GM10266 (cell line): Measurements from ENCODE around the gene CDKN1B.
A peak's percentile ranks its signal among the peaks of the same experiment; 100 is the strongest.

Source experiments
- DNase-seq: peaks from one replicate; pipeline ENCODE4 v3.0.0; 2012; ENCODE audit errors: extremely low spot score
- TF ChIP-seq, protein P1 (sequence below): IDR thresholded peaks from 2 replicates; pipeline ENCODE4 v1.5.1; 2012; ENCODE audit warnings: mild to moderate bottlenecking, low read depth; ENCODE audit not compliant: control insufficient read depth, insufficient read depth; ENCODE audit errors: missing control alignments

CDKN1B gene

GRCh38 chr12:12716793-12717585, at the start of gene CDKN1B:
CDKN1B (plus strand) TSS chr12:12717368; CDS start chr12:12717840, 472 bp downstream.
- TF ChIP-seq, protein P1, sequence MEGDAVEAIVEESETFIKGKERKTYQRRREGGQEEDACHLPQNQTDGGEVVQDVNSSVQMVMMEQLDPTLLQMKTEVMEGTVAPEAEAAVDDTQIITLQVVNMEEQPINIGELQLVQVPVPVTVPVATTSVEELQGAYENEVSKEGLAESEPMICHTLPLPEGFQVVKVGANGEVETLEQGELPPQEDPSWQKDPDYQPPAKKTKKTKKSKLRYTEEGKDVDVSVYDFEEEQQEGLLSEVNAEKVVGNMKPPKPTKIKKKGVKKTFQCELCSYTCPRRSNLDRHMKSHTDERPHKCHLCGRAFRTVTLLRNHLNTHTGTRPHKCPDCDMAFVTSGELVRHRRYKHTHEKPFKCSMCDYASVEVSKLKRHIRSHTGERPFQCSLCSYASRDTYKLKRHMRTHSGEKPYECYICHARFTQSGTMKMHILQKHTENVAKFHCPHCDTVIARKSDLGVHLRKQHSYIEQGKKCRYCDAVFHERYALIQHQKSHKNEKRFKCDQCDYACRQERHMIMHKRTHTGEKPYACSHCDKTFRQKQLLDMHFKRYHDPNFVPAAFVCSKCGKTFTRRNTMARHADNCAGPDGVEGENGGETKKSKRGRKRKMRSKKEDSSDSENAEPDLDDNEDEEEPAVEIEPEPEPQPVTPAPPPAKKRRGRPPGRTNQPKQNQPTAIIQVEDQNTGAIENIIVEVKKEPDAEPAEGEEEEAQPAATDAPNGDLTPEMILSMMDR, result no peak
- DNase-seq, result peak; percentile 90

GRCh38 chr12:12668005-12668404, 49.2 kb upstream of the CDKN1B start:
- DNase-seq, result no peak
- TF ChIP-seq, protein P1, result no peak

GRCh38 chr12:12669020-12669419, 48.1 kb upstream of the CDKN1B start:
- TF ChIP-seq, protein P1, result no peak
- no peak for DNase-seq

- DNase-seq, result no peak
- TF ChIP-seq, protein P1, result no peak
Observed at GRCh38 chr12:12671850-12672660, 45.1 kb upstream of the CDKN1B start.

DNA sequence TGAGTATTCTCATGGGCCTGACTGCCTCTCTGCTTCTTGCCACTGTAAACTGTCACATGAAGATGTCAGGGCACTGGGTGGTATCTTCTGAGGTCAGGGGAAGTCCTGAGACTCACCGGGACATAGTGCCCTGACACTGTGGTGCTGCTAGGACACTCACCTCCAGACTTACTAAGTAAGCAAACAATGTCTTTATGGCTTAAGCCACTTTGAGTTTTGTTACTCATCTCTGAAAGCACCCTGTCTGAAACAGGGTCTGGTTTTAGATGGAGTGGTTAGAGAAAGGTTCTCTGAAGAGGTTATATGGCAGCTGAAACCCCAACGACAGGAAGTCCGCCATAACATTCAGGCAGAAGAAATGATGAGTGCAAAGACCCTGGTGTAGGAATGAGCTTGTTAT, 43.9 kb upstream of the CDKN1B start:
- DNase-seq, result no peak

DNA sequence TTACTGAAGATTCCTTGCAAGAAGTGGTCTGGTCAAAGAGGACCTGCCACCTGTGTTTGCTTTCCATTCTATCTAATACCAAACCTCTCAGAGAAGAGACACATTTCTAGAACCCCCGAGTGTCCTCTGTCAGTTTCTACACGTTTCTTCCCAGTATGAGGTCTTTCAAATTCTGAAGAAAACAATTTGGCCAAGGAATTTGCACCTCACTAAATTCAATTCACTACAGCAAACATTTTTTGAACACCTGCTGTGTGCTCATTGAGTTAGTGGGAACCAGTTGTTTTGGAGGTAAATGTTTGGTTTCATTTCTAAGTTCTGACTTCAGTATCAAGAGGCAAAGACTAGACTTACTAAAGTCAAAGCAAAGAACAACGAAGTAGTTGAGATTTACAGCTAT, 40.6 kb upstream of the CDKN1B start:
- TF ChIP-seq, protein P1, result no peak

More for the DNA sequence above, 43.9 kb upstream of the CDKN1B start:
- TF ChIP-seq, protein P1, result no peak

More for the DNA sequence above, 40.6 kb upstream of the CDKN1B start:
- no peak for DNase-seq
